ENCODE data around the gene PACS2.

PACS2 gene

DNA sequence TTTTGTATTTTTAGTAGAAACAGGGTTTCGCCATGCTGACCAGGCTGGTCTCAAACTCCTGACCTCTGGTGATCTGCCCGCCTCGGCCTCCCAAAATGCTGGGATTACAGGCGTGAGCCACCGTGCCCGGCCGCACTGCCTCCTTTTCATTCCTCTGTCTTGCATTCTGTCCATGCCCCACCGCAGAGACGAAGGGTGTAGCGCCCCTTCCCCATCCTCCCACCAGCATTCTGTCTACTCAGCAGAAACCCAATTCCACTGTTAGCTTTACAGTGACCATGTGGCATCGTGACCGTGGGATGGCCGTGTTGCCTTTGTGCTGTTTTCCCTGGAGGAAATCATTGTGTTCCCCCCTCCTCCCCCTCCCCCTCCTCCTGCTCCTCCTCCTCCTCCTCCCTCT lies 94.0 kb downstream of the PACS2 start:
- TF ChIP-seq, protein P1, sequence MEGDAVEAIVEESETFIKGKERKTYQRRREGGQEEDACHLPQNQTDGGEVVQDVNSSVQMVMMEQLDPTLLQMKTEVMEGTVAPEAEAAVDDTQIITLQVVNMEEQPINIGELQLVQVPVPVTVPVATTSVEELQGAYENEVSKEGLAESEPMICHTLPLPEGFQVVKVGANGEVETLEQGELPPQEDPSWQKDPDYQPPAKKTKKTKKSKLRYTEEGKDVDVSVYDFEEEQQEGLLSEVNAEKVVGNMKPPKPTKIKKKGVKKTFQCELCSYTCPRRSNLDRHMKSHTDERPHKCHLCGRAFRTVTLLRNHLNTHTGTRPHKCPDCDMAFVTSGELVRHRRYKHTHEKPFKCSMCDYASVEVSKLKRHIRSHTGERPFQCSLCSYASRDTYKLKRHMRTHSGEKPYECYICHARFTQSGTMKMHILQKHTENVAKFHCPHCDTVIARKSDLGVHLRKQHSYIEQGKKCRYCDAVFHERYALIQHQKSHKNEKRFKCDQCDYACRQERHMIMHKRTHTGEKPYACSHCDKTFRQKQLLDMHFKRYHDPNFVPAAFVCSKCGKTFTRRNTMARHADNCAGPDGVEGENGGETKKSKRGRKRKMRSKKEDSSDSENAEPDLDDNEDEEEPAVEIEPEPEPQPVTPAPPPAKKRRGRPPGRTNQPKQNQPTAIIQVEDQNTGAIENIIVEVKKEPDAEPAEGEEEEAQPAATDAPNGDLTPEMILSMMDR (IDR thresholded peaks at IDR 0.05; ENCODE audit: insufficient read depth, low read length, missing control alignments): no peak
- POLR2A ChIA-PET: no interaction called here
- CTCF ChIA-PET: no interaction called here
- DNase-seq (ENCODE audit: low read depth, low spot score): no peak
- H3K4me3 ChIP-seq (ENCODE audit: low read depth, low read length): no peak overlapping the region

DNA sequence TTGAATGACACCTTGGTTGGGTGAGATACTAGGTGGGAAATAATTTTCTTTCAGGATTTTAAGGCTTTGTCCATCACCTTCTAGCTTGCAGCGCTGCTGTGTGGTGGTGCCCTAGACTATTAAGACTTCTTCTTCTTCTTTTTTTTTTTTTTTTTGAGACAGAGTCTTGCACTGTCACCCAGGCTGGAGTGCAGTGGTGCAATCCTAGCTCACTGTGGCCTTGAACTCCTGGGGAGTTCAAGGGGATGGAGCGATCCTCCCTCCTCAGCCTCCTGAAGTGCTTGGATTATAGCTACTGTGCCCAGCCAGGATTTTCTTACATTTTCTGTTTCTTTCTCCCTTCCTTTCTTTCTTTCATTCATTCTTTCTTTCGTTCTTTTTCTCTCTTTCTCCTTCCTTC lies 94.8 kb downstream of the PACS2 start:
- TF ChIP-seq, protein P1 (IDR thresholded peaks at IDR 0.05; ENCODE audit: insufficient read depth, low read length, missing control alignments): no peak
- CTCF ChIA-PET: interaction anchor here (1.6 kb wide), 1 partner anchor 81 kb away, joined by 5 read pairs; no protein-coding TSS in a partner anchor
- DNase-seq (ENCODE audit: low read depth, low spot score): no peak
- H3K4me3 ChIP-seq (ENCODE audit: low read depth, low read length): no peak overlapping the region
- POLR2A ChIA-PET: no interaction called here

DNA sequence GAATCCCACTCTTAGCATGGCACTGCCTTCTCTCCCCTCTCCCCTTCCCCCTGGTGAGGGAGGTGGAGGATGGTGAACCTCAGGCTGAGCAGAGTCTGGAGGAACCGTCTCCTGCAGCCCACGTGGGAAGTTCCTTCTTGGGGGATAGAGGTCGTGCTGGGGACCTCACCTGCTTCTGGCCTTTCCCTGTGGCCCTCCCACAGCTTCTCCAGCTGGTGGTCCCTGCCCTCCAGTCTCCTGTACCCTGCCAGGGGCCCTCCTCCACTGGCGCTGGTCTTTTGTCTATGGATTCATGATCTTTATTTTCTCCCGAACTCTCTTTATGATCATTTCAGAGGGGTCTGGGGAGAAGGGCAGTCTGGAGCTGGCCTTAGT lies 96.1 kb downstream of the PACS2 start:
- ChIA-PET POLR2A (interaction anchor here (1.3 kb wide), 1 partner anchor 11 kb away, joined by 8 read pairs; no protein-coding TSS in a partner anchor), CTCF (interaction anchor here (0.6 to 1.7 kb wide), 4 partner anchors 12 to 80 kb away, joined by 3 to 5 read pairs (median 4); partner anchors contain the start of gene TEX22)
- DNase-seq (ENCODE audit: low read depth, low spot score): no peak
- TF ChIP-seq, protein P1 (IDR thresholded peaks at IDR 0.05; ENCODE audit: insufficient read depth, low read length, missing control alignments): no peak
- no peak overlapping the region; the same call in 1 of the 2 replicates for H3K4me3 ChIP-seq (ENCODE audit: low read depth, low read length)

DNA sequence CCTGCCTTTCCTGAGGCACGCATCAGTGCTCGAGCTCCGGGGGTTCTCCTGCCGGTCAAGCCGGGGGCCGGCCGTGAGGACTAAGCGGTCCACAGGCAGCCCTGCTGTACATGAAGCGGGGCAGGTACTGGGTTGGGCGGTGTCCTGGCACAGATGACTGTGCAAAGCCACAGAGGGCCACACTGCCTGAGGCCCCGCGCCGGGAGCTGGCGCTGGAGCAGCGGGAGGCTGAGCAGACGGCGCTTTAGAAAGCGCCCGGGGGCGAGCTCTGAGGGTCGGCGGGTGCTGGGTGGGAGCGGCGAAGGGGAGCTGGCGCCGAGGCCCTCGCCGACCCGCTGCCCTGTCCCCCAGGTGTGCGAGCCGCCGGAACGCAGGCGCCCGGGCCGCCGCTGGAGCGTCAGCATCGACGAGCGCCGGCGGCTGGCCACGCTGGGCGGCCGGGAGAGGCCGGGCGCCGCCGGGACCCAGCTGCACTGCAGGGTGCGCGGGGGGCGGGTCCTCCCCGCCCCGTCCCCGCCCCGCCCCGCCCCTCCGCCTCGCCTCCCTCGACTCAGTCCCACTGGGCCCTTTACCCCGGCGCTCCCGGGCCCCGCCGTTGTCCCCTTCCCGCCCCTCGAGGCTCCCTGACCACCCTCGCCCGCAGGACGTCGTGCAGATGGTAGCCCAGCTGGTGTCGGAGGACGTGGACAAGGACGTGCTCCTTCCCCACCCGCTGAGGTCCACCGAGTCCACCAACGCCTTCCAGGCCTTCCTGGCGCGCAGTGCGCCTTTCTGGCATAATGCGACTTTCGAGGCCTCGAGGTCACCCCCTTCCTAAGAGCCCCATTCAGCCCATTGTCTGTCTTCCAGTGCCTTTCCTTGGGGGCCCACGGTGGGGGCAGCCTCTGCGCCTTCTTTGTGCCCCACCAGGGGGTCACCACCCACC lies 96.7 kb downstream of the PACS2 start:
- ChIA-PET CTCF (interaction anchor here (0.6 to 1.7 kb wide), 5 partner anchors 10 to 75 kb away, joined by 3 to 4 read pairs (median 3); partner anchors contain the start of gene TEX22), POLR2A (interaction anchor here (1.3 kb wide), 1 partner anchor 12 kb away, joined by 8 read pairs; no protein-coding TSS in a partner anchor)
- H3K4me3 ChIP-seq (ENCODE audit: low read depth, low read length): peak overlapping the region; percentile 45
- no peak for DNase-seq (ENCODE audit: low read depth, low spot score)
- TF ChIP-seq, protein P1 (IDR thresholded peaks at IDR 0.05; ENCODE audit: insufficient read depth, low read length, missing control alignments): no peak

DNA sequence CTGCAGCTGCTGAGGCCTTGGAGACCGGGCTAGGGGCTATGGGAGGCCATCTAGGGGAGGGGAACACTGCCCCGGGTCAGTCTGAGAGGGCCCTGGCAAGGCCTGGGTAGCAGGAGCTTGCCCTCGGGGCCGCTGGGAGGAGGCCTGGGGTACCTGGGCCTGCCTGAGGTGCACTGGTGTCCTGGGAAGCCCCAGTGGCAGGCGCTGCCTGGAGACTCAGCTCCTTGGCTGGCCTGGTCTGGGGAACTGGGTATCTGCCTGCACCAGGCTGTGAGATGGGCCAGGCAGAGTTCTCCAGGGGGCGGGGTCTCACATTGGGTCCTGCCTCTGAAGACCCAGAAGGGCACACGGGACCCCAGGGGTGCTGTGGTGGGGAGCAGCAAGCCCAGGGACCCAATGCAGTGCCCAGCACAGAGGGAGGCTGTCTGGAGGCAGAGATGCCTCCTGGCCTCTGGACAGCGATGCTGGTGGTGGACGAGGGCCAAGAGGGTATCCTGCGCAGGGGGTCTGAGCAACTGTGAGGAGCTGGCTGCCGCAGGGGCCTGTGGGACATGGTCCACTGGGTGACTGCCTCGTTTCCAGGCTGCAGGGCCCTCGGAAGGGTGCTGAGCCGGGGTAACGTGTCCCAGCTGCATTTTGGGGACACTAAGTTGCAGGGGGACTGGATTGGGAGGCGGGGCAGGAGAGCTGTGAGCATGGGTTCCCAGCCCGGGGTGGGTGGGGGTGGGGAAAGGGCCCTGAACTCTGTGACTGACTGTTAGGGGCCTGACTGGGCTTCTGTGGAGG lies 97.6 kb downstream of the PACS2 start:
- ChIA-PET POLR2A (no interaction called here), CTCF (interaction anchor here (1.7 to 1.9 kb wide), 2 partner anchors 69 kb away, joined by 4 to 9 read pairs; no protein-coding TSS in a partner anchor)
- DNase-seq (ENCODE audit: low read depth, low spot score): no peak
- no peak overlapping the region for H3K4me3 ChIP-seq (ENCODE audit: low read depth, low read length)
- TF ChIP-seq, protein P1 (IDR thresholded peaks at IDR 0.05; ENCODE audit: insufficient read depth, low read length, missing control alignments): no peak
